DMS53 (cell line): ENCODE results near the gene TJP3.

Experiments used
- DNase-seq: peaks from one replicate; lab custom pipeline; 2025; lab: John Stamatoyannopoulos, UW

TJP3 gene

GRCh38 chr19:3784607-3785450 lies 76.6 kb downstream of the TJP3 start:
- DNase-seq = no peak

- no peak for DNase-seq
Measured at GRCh38 chr19:3785451-3785937, 77.3 kb downstream of the TJP3 start.

GRCh38 chr19:3785938-3786824 lies 78.0 kb downstream of the TJP3 start, which contains the start of gene MATK:
MATK (minus strand) TSS chr19:3786381; CDS start chr19:3785135, 1,246 bp downstream.
- no peak for DNase-seq

GRCh38 chr19:3788996-3789778 lies 81.0 kb downstream of the TJP3 start:
- no peak for DNase-seq

- no peak for DNase-seq
Measured at GRCh38 chr19:3790209-3790734, 82.1 kb downstream of the TJP3 start.

GRCh38 chr19:3790941-3791340 lies 82.8 kb downstream of the TJP3 start:
- DNase-seq = no peak

- no peak for DNase-seq
Measured at GRCh38 chr19:3792114-3792513, 83.9 kb downstream of the TJP3 start.

- no peak for DNase-seq
Measured at GRCh38 chr19:3793799-3794198, 85.6 kb downstream of the TJP3 start.

GRCh38 chr19:3796358-3796757 lies 88.2 kb downstream of the TJP3 start:
- no peak for DNase-seq

GRCh38 chr19:3798137-3798536 lies 90.0 kb downstream of the TJP3 start:
- no peak for DNase-seq
